Measurements from ENCODE around the gene CDH9. TPM values are rescaled to one million over a fixed set of nuclear protein-coding genes. Genes with fewer than 3 reads are reported as not detected.

CDH9 gene
- total RNA-seq, 2 experiments from 2014 or later = not detected

DNA sequence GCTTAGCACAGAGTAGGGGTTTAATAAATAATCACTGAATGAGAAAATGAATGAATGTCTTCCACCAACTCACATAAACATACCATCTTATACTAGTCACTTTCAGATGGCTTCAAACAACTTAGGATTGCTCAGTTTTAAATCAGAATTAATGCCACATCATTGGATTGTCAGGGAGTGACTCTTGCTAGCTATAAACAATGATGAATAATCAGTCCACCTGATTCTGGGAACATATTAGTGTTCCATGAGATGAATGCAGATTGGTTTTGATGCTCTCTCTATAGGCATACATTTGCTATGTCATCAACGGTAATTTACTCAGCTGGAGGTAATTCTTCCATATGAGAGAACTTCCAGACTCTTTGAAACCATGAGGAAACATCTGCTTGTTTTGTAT is 97.4 kb downstream of the CDH9 start:
- Mint-ChIP-seq H3K4me1 (ENCODE audit: low read depth) (no peaks in the 10 kb centered on the region), H3K4me3 (no peak overlapping the region), H3K27me3 (ENCODE audit: low read depth) (no peaks in the 10 kb centered on the region), H3K27ac (no peak overlapping the region), H3K36me3 (ENCODE audit: low read depth) (no peaks in the 10 kb centered on the region), H3K9me3 (ENCODE audit: insufficient read depth) (no peaks in the 10 kb centered on the region)
- POLR2A ChIA-PET = no interaction called here
- CTCF ChIA-PET = no interaction called here
- no peak for DNase-seq
- no peak for ATAC-seq

DNA sequence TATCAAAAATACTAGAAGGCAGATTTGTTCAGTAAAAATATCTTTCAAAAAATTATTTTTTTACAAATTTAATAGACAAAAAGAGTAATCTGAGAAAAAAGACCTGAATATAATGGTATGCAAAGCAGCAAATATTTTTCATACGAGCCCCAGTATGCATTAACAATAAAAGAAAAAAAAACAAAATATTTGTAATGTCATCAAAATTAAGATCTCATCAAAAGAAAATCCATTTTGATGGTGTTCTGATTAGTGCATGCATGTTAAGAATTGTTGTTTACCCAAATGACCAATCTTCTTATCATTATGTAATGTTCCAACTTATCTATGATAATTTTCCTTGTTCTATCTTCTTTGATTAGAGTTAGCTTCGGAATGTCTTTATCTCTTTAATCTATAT is 106.1 kb downstream of the CDH9 start:
- Mint-ChIP-seq H3K4me3 (no peak overlapping the region), H3K9me3 (ENCODE audit: insufficient read depth) (peaks cover 23% of the 10 kb centered on the region), H3K36me3 (ENCODE audit: low read depth) (no peaks in the 10 kb centered on the region), H3K27ac (no peak overlapping the region), H3K27me3 (ENCODE audit: low read depth) (no peaks in the 10 kb centered on the region), H3K4me1 (ENCODE audit: low read depth) (no peaks in the 10 kb centered on the region)
- ATAC-seq (no peak), DNase-seq (no peak)
- POLR2A ChIA-PET = no interaction called here
- CTCF ChIA-PET = no interaction called here

DNA sequence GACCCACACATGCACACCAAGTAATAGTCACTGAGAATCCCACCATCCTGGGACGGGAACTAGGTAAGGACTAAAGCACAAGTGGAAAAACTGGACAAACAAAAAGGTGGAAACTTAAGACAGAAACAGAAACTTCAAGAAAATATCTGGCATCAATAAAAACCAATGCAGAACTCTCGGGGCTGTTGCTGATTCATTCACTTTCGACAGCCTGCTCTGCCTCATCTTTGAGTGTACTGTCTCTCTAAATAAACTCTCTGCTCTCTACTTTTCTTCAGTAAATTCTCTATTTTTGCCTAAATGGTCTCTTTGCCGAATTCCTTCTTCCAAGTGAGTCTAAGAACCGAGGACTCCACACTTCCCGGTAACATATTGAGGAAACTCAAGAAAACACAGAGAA is 116.9 kb downstream of the CDH9 start:
- no peak overlapping the region for H3K4me3 Mint-ChIP-seq
- no peak overlapping the region for H3K27ac Mint-ChIP-seq
- peaks cover 16% of the 10 kb centered on the region for H3K9me3 Mint-ChIP-seq (ENCODE audit: insufficient read depth)
- ChIA-PET POLR2A (no interaction called here), CTCF (no interaction called here)
- H3K36me3 Mint-ChIP-seq (ENCODE audit: low read depth) = no peaks in the 10 kb centered on the region
- no peaks in the 10 kb centered on the region for H3K4me1 Mint-ChIP-seq (ENCODE audit: low read depth)
- ATAC-seq (no peak), DNase-seq (no peak)
- no peaks in the 10 kb centered on the region for H3K27me3 Mint-ChIP-seq (ENCODE audit: low read depth)

DNA sequence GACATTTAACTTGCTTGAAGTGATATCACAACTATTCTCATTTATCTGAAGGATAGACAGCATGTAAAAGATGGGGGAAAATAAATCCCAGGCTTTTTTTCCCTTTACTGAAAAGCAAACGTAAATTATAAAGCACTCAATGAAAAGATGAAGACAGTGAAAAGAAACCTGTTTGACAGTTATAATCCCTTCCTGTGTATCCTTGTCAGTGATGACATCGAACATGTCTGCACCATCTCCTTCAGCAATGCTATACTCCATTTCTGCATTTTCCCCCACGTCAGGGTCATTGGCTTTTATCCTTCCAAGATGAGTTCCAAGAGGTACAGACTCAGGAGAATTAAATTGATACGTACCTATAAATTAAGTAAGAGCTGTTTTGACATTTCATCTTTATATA is 134.9 kb downstream of the CDH9 start:
- POLR2A ChIA-PET = no interaction called here
- no peaks in the 10 kb centered on the region for H3K36me3 Mint-ChIP-seq (ENCODE audit: low read depth)
- DNase-seq (no peak), ATAC-seq (no peak)
- CTCF ChIA-PET = no interaction called here
- no peak overlapping the region for H3K27ac Mint-ChIP-seq
- H3K27me3 Mint-ChIP-seq (ENCODE audit: low read depth) = no peaks in the 10 kb centered on the region
- H3K4me3 Mint-ChIP-seq = no peak overlapping the region
- H3K4me1 Mint-ChIP-seq (ENCODE audit: low read depth) = no peaks in the 10 kb centered on the region
- peaks cover 7% of the 10 kb centered on the region for H3K9me3 Mint-ChIP-seq (ENCODE audit: insufficient read depth)

DNA sequence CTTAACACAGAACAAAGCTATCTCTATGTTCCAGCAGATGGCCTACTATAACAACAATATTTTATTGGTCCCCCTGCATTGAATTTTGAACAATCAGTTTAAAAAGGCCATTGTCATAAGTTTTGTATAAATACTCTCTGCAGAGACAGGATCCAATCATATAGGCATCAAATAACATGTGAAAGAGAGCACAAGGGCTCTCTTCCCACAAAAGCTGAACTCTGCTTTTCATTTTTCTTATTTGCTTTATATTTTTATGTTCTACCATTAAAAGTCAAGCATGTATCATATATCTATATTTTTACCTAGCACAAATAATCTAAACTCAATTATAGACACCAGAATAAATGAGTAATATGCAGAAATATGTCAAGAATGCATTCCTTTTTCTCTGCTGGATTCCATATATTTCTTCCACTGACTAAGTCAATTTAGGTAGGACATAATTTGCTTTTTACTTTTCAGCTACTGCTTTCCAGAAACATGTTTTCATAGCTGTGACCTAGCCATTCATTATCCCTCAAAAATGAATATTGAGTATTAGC is 143.6 kb downstream of the CDH9 start:
- Mint-ChIP-seq H3K36me3 (ENCODE audit: low read depth) (no peaks in the 10 kb centered on the region), H3K27me3 (ENCODE audit: low read depth) (no peaks in the 10 kb centered on the region), H3K27ac (no peak overlapping the region), H3K4me1 (ENCODE audit: low read depth) (no peaks in the 10 kb centered on the region), H3K9me3 (ENCODE audit: insufficient read depth) (peaks cover 21% of the 10 kb centered on the region), H3K4me3 (no peak overlapping the region)
- ATAC-seq (no peak), DNase-seq (no peak)
- ChIA-PET CTCF (no interaction called here), POLR2A (no interaction called here)

DNA sequence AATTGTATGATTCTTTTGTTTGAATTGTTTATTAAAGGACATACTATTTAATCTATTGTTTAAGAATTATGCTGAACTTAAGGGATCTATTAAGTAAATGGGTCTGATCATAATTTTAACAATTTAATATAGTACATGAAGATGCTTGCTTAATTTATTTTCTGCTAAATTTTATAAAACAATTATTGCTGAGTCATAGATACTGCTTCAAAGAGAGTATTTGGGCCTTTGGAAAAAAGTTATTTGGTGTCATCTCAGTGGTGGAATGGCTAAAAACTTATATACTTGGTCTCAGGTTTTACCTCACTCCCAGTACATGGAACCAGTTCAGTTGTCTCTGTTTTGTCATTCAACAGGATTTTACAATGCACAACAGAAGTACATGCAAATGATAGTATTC is 145.3 kb downstream of the CDH9 start:
- H3K27me3 Mint-ChIP-seq (ENCODE audit: low read depth) = no peaks in the 10 kb centered on the region
- no peaks in the 10 kb centered on the region for H3K36me3 Mint-ChIP-seq (ENCODE audit: low read depth)
- no peaks in the 10 kb centered on the region for H3K4me1 Mint-ChIP-seq (ENCODE audit: low read depth)
- H3K27ac Mint-ChIP-seq = no peak overlapping the region
- POLR2A ChIA-PET = no interaction called here
- DNase-seq (no peak), ATAC-seq (no peak)
- CTCF ChIA-PET = no interaction called here
- peaks cover 17% of the 10 kb centered on the region for H3K9me3 Mint-ChIP-seq (ENCODE audit: insufficient read depth)
- H3K4me3 Mint-ChIP-seq = no peak overlapping the region

DNA sequence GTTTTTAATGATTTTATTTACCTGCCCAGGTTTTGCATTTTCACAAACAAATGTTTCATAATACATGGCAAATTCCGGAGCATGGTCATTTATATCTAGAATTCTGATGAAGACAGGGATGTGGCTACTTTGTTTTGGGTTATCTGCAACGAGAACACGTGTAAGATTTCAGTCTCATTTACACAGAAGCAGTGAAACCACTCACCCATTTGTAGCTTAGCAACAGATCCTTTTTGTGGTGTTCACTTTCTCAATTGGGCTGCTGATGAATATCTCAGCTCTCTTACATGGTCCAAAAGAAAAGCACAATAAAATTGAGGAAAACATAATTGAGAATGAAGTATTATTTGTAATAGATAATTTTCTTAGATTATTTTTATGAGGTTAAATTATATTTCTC is 148.6 kb downstream of the CDH9 start:
- ATAC-seq = no peak
- Mint-ChIP-seq H3K27ac (no peak overlapping the region), H3K9me3 (ENCODE audit: insufficient read depth) (peaks cover 10% of the 10 kb centered on the region), H3K4me3 (no peak overlapping the region), H3K27me3 (ENCODE audit: low read depth) (no peaks in the 10 kb centered on the region), H3K36me3 (ENCODE audit: low read depth) (no peaks in the 10 kb centered on the region), H3K4me1 (ENCODE audit: low read depth) (no peaks in the 10 kb centered on the region)
- DNase-seq = no peak
- ChIA-PET CTCF (no interaction called here), POLR2A (no interaction called here)

DNA sequence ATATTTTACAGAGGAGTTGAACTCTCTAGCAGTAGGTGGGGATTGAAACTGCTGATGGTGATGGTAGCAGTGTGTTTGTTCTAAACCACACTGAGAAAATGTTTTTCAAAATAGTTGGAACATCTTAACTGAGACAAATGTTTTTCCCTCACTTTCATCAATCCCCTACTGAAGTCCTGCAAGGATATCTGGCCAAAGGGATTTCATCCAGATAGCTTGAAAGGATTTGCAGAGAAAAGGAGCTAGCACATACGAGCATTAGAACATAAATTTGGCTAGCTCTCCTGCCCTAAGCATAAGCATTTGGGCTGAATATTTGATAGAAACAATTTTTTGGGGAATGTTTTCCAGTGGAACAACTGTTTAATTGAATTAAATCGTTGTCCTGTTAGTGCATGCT is 153.9 kb downstream of the CDH9 start:
- Mint-ChIP-seq H3K27ac (no peak overlapping the region), H3K9me3 (ENCODE audit: insufficient read depth) (no peaks in the 10 kb centered on the region), H3K4me3 (no peak overlapping the region), H3K4me1 (ENCODE audit: low read depth) (no peaks in the 10 kb centered on the region), H3K27me3 (ENCODE audit: low read depth) (no peaks in the 10 kb centered on the region), H3K36me3 (ENCODE audit: low read depth) (no peaks in the 10 kb centered on the region)
- DNase-seq (no peak), ATAC-seq (no peak)
- POLR2A ChIA-PET = no interaction called here
- CTCF ChIA-PET = no interaction called here

DNA sequence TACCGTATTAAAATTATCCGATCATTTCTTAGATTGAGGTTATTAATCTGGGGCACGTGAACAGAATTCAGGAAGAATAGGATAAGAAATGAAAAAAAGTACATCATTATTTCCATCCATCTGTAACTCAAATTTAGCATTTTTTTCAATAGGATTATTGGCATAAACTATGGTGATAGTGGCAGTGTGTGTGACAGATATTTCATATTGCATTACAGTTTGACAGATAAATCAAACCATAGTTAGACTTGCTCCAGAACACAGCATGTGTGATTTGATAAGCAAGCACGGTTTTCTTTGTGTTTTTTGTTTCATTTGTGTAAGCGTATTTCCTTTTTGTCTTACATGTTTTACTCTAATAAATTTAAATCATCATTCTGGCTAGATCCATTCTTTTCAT is 155.0 kb downstream of the CDH9 start:
- no peak for ATAC-seq
- CTCF ChIA-PET = no interaction called here
- Mint-ChIP-seq H3K27me3 (ENCODE audit: low read depth) (no peaks in the 10 kb centered on the region), H3K36me3 (ENCODE audit: low read depth) (no peaks in the 10 kb centered on the region), H3K9me3 (ENCODE audit: insufficient read depth) (no peaks in the 10 kb centered on the region), H3K27ac (no peak overlapping the region), H3K4me1 (ENCODE audit: low read depth) (no peaks in the 10 kb centered on the region), H3K4me3 (no peak overlapping the region)
- no peak for DNase-seq
- POLR2A ChIA-PET = no interaction called here

DNA sequence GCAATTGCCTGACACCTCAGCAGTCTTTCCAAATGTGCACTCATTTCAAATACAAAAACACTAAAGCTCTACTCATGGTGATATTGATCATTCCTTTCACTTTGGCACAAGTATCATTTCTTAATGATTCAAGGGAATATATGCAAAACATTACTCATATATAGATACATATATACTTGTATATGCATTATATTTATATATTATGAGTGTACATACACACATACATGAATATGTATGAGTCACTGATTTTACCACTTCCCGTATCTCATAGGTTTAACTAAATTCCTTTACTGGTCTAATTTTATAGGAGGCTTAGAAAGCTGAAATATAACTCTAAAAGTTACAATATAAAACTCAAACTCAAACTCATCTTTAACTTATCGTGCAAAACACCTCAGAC is 156.5 kb downstream of the CDH9 start:
- CTCF ChIA-PET = no interaction called here

DNA sequence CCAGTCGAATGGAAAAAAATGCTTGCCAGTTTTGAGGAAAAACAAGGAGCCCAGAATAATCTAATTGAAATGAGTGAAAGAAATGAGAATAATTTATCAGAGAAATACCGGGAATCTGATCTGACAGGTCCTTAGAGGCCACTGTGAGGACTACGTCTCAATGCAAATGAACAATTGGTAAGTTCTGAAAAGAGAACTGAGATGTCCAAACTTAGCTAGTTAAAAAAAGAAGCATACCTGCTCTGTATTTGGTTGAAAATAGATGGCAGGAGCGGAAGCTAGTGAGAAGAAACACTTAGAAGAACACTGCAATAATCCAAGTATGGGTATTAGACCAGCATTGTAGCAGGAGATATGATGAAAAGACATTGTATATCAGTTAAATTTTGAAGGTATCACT is 161.2 kb downstream of the CDH9 start:
- H3K27ac Mint-ChIP-seq = no peak overlapping the region
- H3K36me3 Mint-ChIP-seq (ENCODE audit: low read depth) = no peaks in the 10 kb centered on the region
- no peaks in the 10 kb centered on the region for H3K27me3 Mint-ChIP-seq (ENCODE audit: low read depth)
- ATAC-seq (no peak), DNase-seq (no peak)
- ChIA-PET POLR2A (no interaction called here), CTCF (no interaction called here)
- H3K4me3 Mint-ChIP-seq = no peak overlapping the region
- H3K4me1 Mint-ChIP-seq (ENCODE audit: low read depth) = no peaks in the 10 kb centered on the region
- H3K9me3 Mint-ChIP-seq (ENCODE audit: insufficient read depth) = peaks cover 4% of the 10 kb centered on the region

More for the DNA sequence above, 156.5 kb downstream of the CDH9 start:
- DNase-seq = no peak
- H3K36me3 Mint-ChIP-seq (ENCODE audit: low read depth) = no peaks in the 10 kb centered on the region
- POLR2A ChIA-PET = no interaction called here
- H3K4me3 Mint-ChIP-seq = no peak overlapping the region
- no peaks in the 10 kb centered on the region for H3K9me3 Mint-ChIP-seq (ENCODE audit: insufficient read depth)
- no peak for ATAC-seq
- H3K4me1 Mint-ChIP-seq (ENCODE audit: low read depth) = no peaks in the 10 kb centered on the region
- no peaks in the 10 kb centered on the region for H3K27me3 Mint-ChIP-seq (ENCODE audit: low read depth)
- no peak overlapping the region for H3K27ac Mint-ChIP-seq

DNA sequence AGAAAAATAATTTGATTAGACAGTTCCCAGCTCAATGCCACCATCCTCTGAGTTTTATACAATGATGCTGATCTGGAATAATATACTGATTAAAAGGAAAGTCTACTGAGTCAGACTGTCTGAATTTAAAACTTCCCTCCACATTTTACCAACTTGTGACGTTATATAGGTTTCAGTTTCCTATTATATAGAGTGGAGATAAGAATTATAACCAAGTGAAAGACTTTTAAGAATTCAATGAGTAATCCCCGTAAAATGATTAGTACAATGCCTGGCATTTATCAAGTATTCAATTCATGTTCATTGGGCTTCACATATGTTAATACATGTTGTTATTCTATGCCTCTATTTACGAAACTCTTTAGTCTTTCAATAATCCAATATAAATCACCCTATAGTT is 166.0 kb downstream of the CDH9 start:
- no peak overlapping the region for H3K4me3 Mint-ChIP-seq
- peaks cover 4% of the 10 kb centered on the region for H3K9me3 Mint-ChIP-seq (ENCODE audit: insufficient read depth)
- no peaks in the 10 kb centered on the region for H3K27me3 Mint-ChIP-seq (ENCODE audit: low read depth)
- no peak overlapping the region for H3K27ac Mint-ChIP-seq
- DNase-seq (no peak), ATAC-seq (no peak)
- ChIA-PET CTCF (no interaction called here), POLR2A (no interaction called here)
- H3K36me3 Mint-ChIP-seq (ENCODE audit: low read depth) = no peaks in the 10 kb centered on the region
- no peaks in the 10 kb centered on the region for H3K4me1 Mint-ChIP-seq (ENCODE audit: low read depth)

DNA sequence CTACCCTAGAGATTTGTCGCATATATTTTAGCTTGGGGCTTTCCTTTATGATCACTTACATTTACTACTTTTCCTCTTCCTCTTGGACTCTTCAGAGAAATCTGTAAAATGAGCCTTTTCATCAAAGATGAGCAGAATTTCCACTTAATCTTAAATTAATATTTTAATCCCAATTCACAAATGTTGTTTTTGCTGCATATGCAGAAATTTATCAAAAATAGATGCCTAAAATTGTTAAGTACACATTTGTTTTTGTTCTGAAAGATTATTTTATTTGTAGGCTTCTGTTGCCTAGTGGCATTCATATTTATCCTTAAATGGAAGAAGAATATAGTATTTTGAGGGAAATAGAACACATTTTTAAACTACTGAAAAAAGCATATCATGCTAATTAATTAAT is 168.6 kb downstream of the CDH9 start:
- POLR2A ChIA-PET = no interaction called here
- H3K27ac Mint-ChIP-seq = no peak overlapping the region
- no peak for ATAC-seq
- H3K4me3 Mint-ChIP-seq = no peak overlapping the region
- peaks cover 16% of the 10 kb centered on the region for H3K9me3 Mint-ChIP-seq (ENCODE audit: insufficient read depth)
- CTCF ChIA-PET = no interaction called here
- H3K4me1 Mint-ChIP-seq (ENCODE audit: low read depth) = no peaks in the 10 kb centered on the region
- no peaks in the 10 kb centered on the region for H3K36me3 Mint-ChIP-seq (ENCODE audit: low read depth)
- no peaks in the 10 kb centered on the region for H3K27me3 Mint-ChIP-seq (ENCODE audit: low read depth)
- no peak for DNase-seq
